GM12878 (cell line): ENCODE measurements around the gene DCLRE1B. TPM values are rescaled to one million over a fixed set of nuclear protein-coding genes. Genes with fewer than 3 reads are reported as not detected.

Experiments
- ATAC-seq: fragments of 200-7000 bp; cut with Tn5 transposase; 3 replicates; pipeline ENCODE4 v1.9.1; 2020; ENCODE audit warnings: mild to moderate bottlenecking, moderate library complexity
- BruUV-seq: library from RNA; stranded (reverse); fragments of 400-500 nt; replicated peaks from 2 replicates; lab custom pipeline; 2021; lab: Mats Ljungman, UMichigan
- CTCF ChIA-PET: fragments of 300-600 bp; sonication (Branson Sonifier 250); formaldehyde crosslinking; extraction: SDS; loops from one replicate; lab custom pipeline; 2021; ENCODE audit warnings: inconsistent platforms; lab: Yijun Ruan, JAX
- POLR2A ChIA-PET: fragments of 350-600 bp; formaldehyde crosslinking; extraction: SDS; loops from one replicate; lab custom pipeline; 2021; ENCODE audit warnings: inconsistent platforms; lab: Charles Lee
- RAD21 ChIA-PET: fragments of 300-600 bp; sonication (Branson Sonifier 250); formaldehyde crosslinking; loops from one replicate; lab custom pipeline; 2023; ENCODE audit warnings: antibody characterized with exemption; ENCODE audit not compliant: unreplicated experiment; lab: Charles Lee
- SMC1A ChIA-PET: fragments of 300-600 bp; sonication (Branson Sonifier 250); formaldehyde crosslinking; loops from one replicate; lab custom pipeline; 2023; ENCODE audit not compliant: unreplicated experiment, uncharacterized antibody; lab: Charles Lee
- DNase-seq: peaks from one replicate; pipeline ENCODE4 v3.0.0-alpha.2; 2011; ENCODE audit warnings: low read depth, low spot score
- FAIRE-seq: peaks from 3 replicates; lab custom pipeline; 2011; peaks lifted over from hg19 to GRCh38; lab: Jason Lieb, UNC
- H2AFZ ChIP-seq: 2 replicates; pipeline ENCODE4 v1.6.0; 2011; ENCODE audit warnings: low read depth, low read length, control low read depth; ENCODE audit not compliant: control insufficient read depth
- H3K27ac ChIP-seq: 2 replicates; pipeline ENCODE4 v1.5.1; 2011; ENCODE audit warnings: control low read depth; ENCODE audit not compliant: control insufficient read depth, insufficient read depth
- H3K27me3 ChIP-seq, 2 experiments: replicated peaks in 1 of 2; 2 replicates each; pipeline versions ENCODE4 v1.6.0 to v1.6.1; 2011; ENCODE audit warnings: low read length in 1 of 2; ENCODE audit not compliant: control insufficient read depth in 2 of 2, insufficient read depth in 2 of 2
- H3K36me3 ChIP-seq, 2 experiments: 2 replicates each; pipeline ENCODE4 v1.5.1; 2011; ENCODE audit warnings: low read length in 1 of 2; ENCODE audit not compliant: control insufficient read depth in 2 of 2, insufficient read depth in 2 of 2
- H3K4me1 ChIP-seq: 2 replicates; pipeline ENCODE4 v1.6.1; 2011; ENCODE audit warnings: mild to moderate bottlenecking, low read length, moderate library complexity, mixed read lengths; ENCODE audit not compliant: control insufficient read depth, insufficient read depth
- H3K4me2 ChIP-seq: 2 replicates; pipeline ENCODE4 v1.6.0; 2011; ENCODE audit warnings: control low read depth; ENCODE audit not compliant: control insufficient read depth, insufficient read depth
- H3K4me3 ChIP-seq: fragments of 200-600 bp; sonication (generic); 2 replicates; pipeline ENCODE4 v1.5.1; 2016
- H3K79me2 ChIP-seq: 2 replicates; pipeline ENCODE4 v1.6.0; 2011; ENCODE audit warnings: low read length; ENCODE audit not compliant: control insufficient read depth, insufficient read depth
- H3K9ac ChIP-seq: 2 replicates; pipeline ENCODE4 v1.8.0; 2011; ENCODE audit warnings: low read length, control low read depth, mixed read lengths; ENCODE audit not compliant: control insufficient read depth, insufficient read depth
- H3K9me3 ChIP-seq: replicated peaks from 3 replicates; pipeline ENCODE4 v1.5.1; 2011; ENCODE audit warnings: mild to moderate bottlenecking, low read length; ENCODE audit not compliant: control insufficient read depth, insufficient read depth
- H4K20me1 ChIP-seq: 2 replicates; pipeline ENCODE4 v1.6.0; 2011; ENCODE audit not compliant: control insufficient read depth, insufficient read depth
- ATF7 ChIP-seq: fragments of 450-650 bp; IDR thresholded peaks from 2 replicates; pipeline ENCODE4 v1.6.1; 2016; ENCODE audit warnings: low read depth, mild to moderate bottlenecking
- BRCA1 ChIP-seq: IDR thresholded peaks from 2 replicates; pipeline ENCODE4 v1.6.1; 2011; ENCODE audit warnings: low read depth, low read length, improper control_type of control experiment
- CREM ChIP-seq: IDR thresholded peaks from 2 replicates; pipeline ENCODE4 v1.6.1; 2014; ENCODE audit warnings: antibody characterized with exemption, low read depth
- FOS ChIP-seq: IDR thresholded peaks from 3 replicates; pipeline ENCODE4 v1.6.1; 2011; ENCODE audit warnings: borderline replicate concordance; ENCODE audit not compliant: insufficient read length; ENCODE audit errors: extremely low read depth
- IKZF2 ChIP-seq, 2 experiments: fragments of 450-650 bp; IDR thresholded peaks; 2 replicates each; pipeline ENCODE4 v1.6.1; 2017; ENCODE audit warnings: mild to moderate bottlenecking in 2 of 2, moderate library complexity in 2 of 2
- MEF2A ChIP-seq: IDR thresholded peaks from 2 replicates; pipeline ENCODE4 v1.6.1; 2011; ENCODE audit warnings: low read depth, mild to moderate bottlenecking, low read length, moderate library complexity; ENCODE audit not compliant: insufficient read depth
- MEF2B ChIP-seq: fragments of 450-650 bp; IDR thresholded peaks from 2 replicates; pipeline ENCODE4 v1.6.1; 2018; ENCODE audit warnings: mild to moderate bottlenecking, moderate library complexity; ENCODE audit not compliant: partially characterized antibody, poor library complexity, severe bottlenecking
- NR2C2 ChIP-seq: IDR thresholded peaks from 2 replicates; pipeline ENCODE4 v1.6.1; 2011; ENCODE audit warnings: borderline replicate concordance, low read depth; ENCODE audit not compliant: control insufficient read depth, insufficient read length
- RB1 ChIP-seq: fragments of 450-650 bp; formaldehyde crosslinking; IDR thresholded peaks from 2 replicates; pipeline ENCODE4 v1.6.1; 2017; ENCODE audit warnings: mild to moderate bottlenecking, borderline replicate concordance
- SMC3 ChIP-seq: IDR thresholded peaks from 2 replicates; pipeline ENCODE4 v1.6.1; 2011; ENCODE audit warnings: low read length, improper control_type of control experiment, borderline replicate concordance
- SUPT20H ChIP-seq: IDR thresholded peaks from 2 replicates; pipeline ENCODE4 v1.6.1; 2011; ENCODE audit warnings: low read depth, mild to moderate bottlenecking, low read length, moderate library complexity, borderline replicate concordance; ENCODE audit not compliant: control insufficient read depth
- TCF12 ChIP-seq: IDR thresholded peaks from 2 replicates; pipeline ENCODE4 v1.6.1; 2011; ENCODE audit warnings: low read depth, mild to moderate bottlenecking, low read length
- ZNF384 ChIP-seq: IDR thresholded peaks from 2 replicates; pipeline ENCODE4 v1.6.1; 2012; ENCODE audit warnings: low read depth, mild to moderate bottlenecking, low read length, improper control_type of control experiment, borderline replicate concordance
- WGBS: methylation state at CpG from one replicate; pipeline ENCODE4 v1.1.6; 2016; ENCODE audit warnings: low lambda C conversion rate; ENCODE audit not compliant: insufficient replicate concordance, insufficient coverage; ENCODE audit errors: missing lambda C conversion rate; 5-methylcytosine and 5-hydroxymethylcytosine counted together
- in situ Hi-C: fragments of 300-500 bp; cut with MboI; formaldehyde crosslinking; loops from 9 replicates; pipeline ENCODE4 v1.14.3; 2018; ENCODE audit warnings: mixed read lengths
- intact Hi-C: fragments of 100-400 bp; cut with micrococcal nuclease; formaldehyde crosslinking; loops from one replicate; pipeline ENCODE4 v1.14.2; 2022; ENCODE audit not compliant: unreplicated experiment
- polyA plus RNA-seq, 11 experiments: library from polyadenylated mRNA; depleted of rRNA in 4 of 11; unstranded in 6 of 11; stranded (reverse) in 5 of 11; fragments of >200 nt; fragmentation: Nextera tagmentation in 4 of 11; fragmentation: Illumina TruSeq in 1 of 11; extraction: Ambion mirVana in 4 of 11; extraction: Trizol in 1 of 11; gene quantifications; 1 replicate in 1 of 11; 2 replicates in 10 of 11; pipeline versions ENCODE4 v1.2.1 to v1.2.3, GENCODE V29; 2011 to 2016; ENCODE audit warnings: inconsistent platforms in 2 of 11, missing spikeins in 2 of 11, low read depth in 1 of 11
- total RNA-seq, 4 experiments: library from RNA; depleted of rRNA in 3 of 4; stranded (reverse); fragments of >200 nt in 3 of 4; fragmentation: Illumina TruSeq in 1 of 4; extraction: Trizol in 1 of 4; gene quantifications; 2 replicates each; pipeline versions ENCODE4 v1.2.1 to v1.2.3, GENCODE V29; 2013 to 2021
- TF ChIP-seq, protein P1 (sequence below): fragments of 450-650 bp; IDR thresholded peaks from 2 replicates; pipeline ENCODE4 v1.6.1; 2017; ENCODE audit warnings: mild to moderate bottlenecking

Gene DCLRE1B
- total and polyA plus RNA-seq, 10 of the 15 experiments (the other 5 are each of a cell fraction or from before 2014, with no cell fraction given): 5.4 to 18.3 (median 13.4) TPM

DNA sequence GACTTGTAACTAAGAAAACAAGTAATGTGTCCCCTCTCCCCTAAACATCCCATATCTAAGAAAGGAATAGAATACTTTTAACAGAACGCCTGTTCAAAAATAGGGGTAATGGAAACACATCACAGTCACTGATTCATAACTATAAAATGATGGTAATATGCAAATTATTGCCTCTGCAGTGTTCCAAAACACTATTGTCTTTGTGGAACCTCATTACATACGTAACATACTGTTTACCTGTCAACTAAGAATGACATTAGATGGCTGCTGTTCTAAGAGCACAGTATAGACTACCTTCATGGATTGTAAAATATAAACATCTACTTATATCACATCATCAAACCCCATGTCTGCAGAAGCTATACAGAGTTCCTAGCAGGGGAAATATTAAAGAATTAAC lies 14.3 kb upstream of the DCLRE1B start:
- RAD21 ChIA-PET: interaction anchor here (1.0 kb wide), 1 partner anchor 12 kb away, joined by 3 read pairs; no protein-coding TSS in a partner anchor
- H3K4me3 ChIP-seq: no peak overlapping the region
- SMC1A ChIA-PET: interaction anchor here (0.7 to 5.8 kb wide), 6 partner anchors 8 to 1320 kb away, joined by 4 to 30 read pairs (median 16); partner anchors contain the start of genes AP4B1 and DCLRE1B
- no peaks in the 10 kb centered on the region for H3K4me1 ChIP-seq
- intact Hi-C loops: no loop called here
- no peak overlapping the region for H3K9ac ChIP-seq
- BruUV-seq: no TSS peak
- no peak for ATAC-seq
- H3K79me2 ChIP-seq: no peaks in the 10 kb centered on the region
- no peaks in the 10 kb centered on the region for H3K9me3 ChIP-seq
- no peak overlapping the region for H2AFZ ChIP-seq
- no peaks in the 10 kb centered on the region for H3K27me3 ChIP-seq
- no peak overlapping the region for H3K27ac ChIP-seq
- no peaks in the 10 kb centered on the region for H4K20me1 ChIP-seq
- H3K4me2 ChIP-seq: no peak overlapping the region
- POLR2A ChIA-PET: interaction anchor here (0.6 to 1.9 kb wide), 4 partner anchors 10 to 863 kb away, joined by 4 to 7 read pairs (median 6); no protein-coding TSS in a partner anchor
- peaks cover 0 to 2% of the 10 kb centered on the region in 2 experiments; a peak in 1 of 4 replicates for H3K36me3 ChIP-seq
- in situ Hi-C loops: no loop called here
- FAIRE-seq: no peak
- CTCF ChIA-PET: interaction anchor here (1.3 kb wide), 2 partner anchors 10 to 55 kb away, joined by 4 to 6 read pairs; no protein-coding TSS in a partner anchor
- TF ChIP-seq BRCA1 (no peak), FOS (no peak), TCF12 (no peak), SMC3 (no peak), MEF2A (no peak), MEF2B (no peak), CREM (no peak), NR2C2 (no peak), ATF7 (no peak), ZNF384 (no peak), IKZF2 (IDR thresholded peaks at IDR 0.05) (no peak), SUPT20H (no peak), RB1 (no peak)
- TF ChIP-seq, protein P1, sequence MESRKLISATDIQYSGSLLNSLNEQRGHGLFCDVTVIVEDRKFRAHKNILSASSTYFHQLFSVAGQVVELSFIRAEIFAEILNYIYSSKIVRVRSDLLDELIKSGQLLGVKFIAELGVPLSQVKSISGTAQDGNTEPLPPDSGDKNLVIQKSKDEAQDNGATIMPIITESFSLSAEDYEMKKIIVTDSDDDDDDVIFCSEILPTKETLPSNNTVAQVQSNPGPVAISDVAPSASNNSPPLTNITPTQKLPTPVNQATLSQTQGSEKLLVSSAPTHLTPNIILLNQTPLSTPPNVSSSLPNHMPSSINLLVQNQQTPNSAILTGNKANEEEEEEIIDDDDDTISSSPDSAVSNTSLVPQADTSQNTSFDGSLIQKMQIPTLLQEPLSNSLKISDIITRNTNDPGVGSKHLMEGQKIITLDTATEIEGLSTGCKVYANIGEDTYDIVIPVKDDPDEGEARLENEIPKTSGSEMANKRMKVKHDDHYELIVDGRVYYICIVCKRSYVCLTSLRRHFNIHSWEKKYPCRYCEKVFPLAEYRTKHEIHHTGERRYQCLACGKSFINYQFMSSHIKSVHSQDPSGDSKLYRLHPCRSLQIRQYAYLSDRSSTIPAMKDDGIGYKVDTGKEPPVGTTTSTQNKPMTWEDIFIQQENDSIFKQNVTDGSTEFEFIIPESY: no peak
- no peak for DNase-seq
- 67% methylated on average over 2 of the region's 2 CpGs for WGBS
